Measurements from ENCODE around the gene ADGRB2. TPM values are rescaled to one million over a fixed set of nuclear protein-coding genes. Genes with fewer than 3 reads are reported as not detected.

ADGRB2 gene
- total RNA-seq, 2 experiments from 2014 or later = 0.54 to 0.56 TPM

DNA sequence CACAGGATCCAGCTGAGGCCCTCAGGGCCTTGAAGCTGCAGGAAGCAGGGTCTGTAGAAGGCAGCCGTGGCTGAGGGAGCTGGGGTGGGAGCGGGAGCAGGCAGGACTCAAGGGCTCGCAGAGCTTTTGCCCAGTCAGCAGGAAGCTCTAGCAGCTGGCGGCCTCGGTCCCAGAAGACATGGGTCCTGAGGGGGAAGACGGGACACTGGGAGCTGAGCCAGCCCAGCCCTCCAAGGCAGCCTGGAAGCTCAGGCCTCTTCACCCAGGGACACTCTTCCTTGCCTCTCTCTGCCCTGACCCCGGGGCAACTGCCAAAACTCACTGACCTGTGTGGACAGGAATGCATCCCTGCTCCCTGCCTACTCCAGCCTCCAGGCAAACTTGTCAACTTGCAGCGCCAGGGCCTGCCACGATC, 8.9 kb downstream of the ADGRB2 start:
- POLR2A ChIA-PET = no interaction called here
- no peak for TF ChIP-seq CTCF (IDR thresholded peaks at IDR 0.05)
- ATAC-seq (no peak), DNase-seq (no peak)
- H3K4me1 Mint-ChIP-seq (ENCODE audit: low read depth) = peaks cover 23% of the 10 kb centered on the region
- no peak overlapping the region for H3K27ac Mint-ChIP-seq
- CTCF ChIA-PET = no interaction called here
- peaks cover 2% of the 10 kb centered on the region for H3K27me3 Mint-ChIP-seq
- intact Hi-C loops (cut with micrococcal nuclease) = no loop called here
- no peaks in the 10 kb centered on the region for H3K9me3 Mint-ChIP-seq
- no peaks in the 10 kb centered on the region for H3K36me3 Mint-ChIP-seq (ENCODE audit: low read depth)
- H3K4me3 Mint-ChIP-seq = no peak overlapping the region

DNA sequence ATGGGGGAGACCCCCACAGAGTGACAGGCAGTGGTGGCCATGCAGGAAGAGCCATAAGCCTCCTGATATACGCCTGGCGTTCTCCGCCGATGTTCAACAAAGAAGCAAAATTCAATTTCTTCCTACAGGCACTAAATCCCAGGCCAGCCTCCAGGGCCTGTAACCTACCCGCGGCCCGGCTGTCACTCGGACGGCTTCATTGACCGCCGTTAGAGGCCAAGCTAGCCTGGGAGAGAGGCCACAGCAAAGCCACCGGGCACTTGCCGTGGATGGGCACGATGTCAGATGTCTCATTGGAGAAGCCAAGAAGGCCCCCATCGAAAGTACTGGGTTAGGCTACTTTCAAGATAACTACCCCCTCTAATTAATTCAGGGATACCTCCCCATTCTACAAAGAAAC, 9.7 kb downstream of the ADGRB2 start:
- H3K27ac Mint-ChIP-seq = no peak overlapping the region
- ChIA-PET CTCF (interaction anchor here (1.8 kb wide), 1 partner anchor 9 kb away, joined by 7 read pairs; no protein-coding TSS in a partner anchor), POLR2A (no interaction called here)
- intact Hi-C loops (cut with micrococcal nuclease) = no loop called here
- no peak for TF ChIP-seq CTCF (IDR thresholded peaks at IDR 0.05)
- H3K4me3 Mint-ChIP-seq = no peak overlapping the region
- H3K9me3 Mint-ChIP-seq = no peaks in the 10 kb centered on the region
- peaks cover 23% of the 10 kb centered on the region for H3K4me1 Mint-ChIP-seq (ENCODE audit: low read depth)
- no peaks in the 10 kb centered on the region for H3K36me3 Mint-ChIP-seq (ENCODE audit: low read depth)
- ATAC-seq = no peak
- no peak for DNase-seq
- H3K27me3 Mint-ChIP-seq = peaks cover 2% of the 10 kb centered on the region

GRCh38 chr1:31753707-31754349, 10.3 kb downstream of the ADGRB2 start:
- CTCF ChIA-PET = interaction anchor here (1.8 kb wide), 1 partner anchor 8 kb away, joined by 7 read pairs; no protein-coding TSS in a partner anchor

DNA sequence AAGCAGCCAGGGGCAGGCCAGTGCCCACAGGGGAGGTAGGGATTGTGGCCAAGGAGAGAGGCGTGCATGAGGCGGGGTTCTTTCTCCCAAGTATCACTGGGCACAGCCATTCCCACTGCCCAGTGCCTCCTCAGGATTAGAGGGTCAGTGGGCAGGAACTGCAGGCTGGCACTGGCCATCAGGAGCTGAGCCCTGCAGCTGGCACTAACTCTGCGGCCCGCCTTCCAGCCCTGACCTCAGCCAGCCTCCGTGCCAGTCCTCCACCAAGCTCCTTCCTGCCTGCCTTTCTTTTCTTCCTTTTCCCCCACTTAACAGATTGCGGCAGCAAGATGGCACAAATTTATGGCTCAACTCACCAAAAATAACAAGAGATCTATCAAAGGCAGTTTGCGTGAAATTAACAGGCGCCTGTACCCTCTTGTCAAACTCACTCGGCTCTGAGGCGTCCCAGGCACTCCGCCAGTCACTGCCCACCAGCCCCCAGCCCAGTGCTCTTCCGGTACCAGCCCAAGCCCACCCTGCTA, 11.1 kb downstream of the ADGRB2 start:
- Mint-ChIP-seq H3K4me3 (no peak overlapping the region), H3K27ac (peak overlapping the region; percentile 17), H3K27me3 (peaks cover 2% of the 10 kb centered on the region), H3K36me3 (ENCODE audit: low read depth) (no peaks in the 10 kb centered on the region), H3K9me3 (no peaks in the 10 kb centered on the region), H3K4me1 (ENCODE audit: low read depth) (peaks cover 23% of the 10 kb centered on the region)
- DNase-seq (no peak), ATAC-seq (no peak)
- TF ChIP-seq CTCF (IDR thresholded peaks at IDR 0.05) = no peak
- intact Hi-C loops (cut with micrococcal nuclease) = no loop called here
- CTCF ChIA-PET = interaction anchor here (1.8 to 3.2 kb wide), 2 partner anchors 8 to 11 kb away, joined by 7 to 15 read pairs; partner anchors contain the start of gene ADGRB2
- POLR2A ChIA-PET = interaction anchor here (1.5 kb wide), 1 partner anchor 10 kb away, joined by 4 read pairs; no protein-coding TSS in a partner anchor

More at GRCh38 chr1:31753707-31754349, 10.3 kb downstream of the ADGRB2 start:
- DNase-seq (no peak), ATAC-seq (no peak)
- Mint-ChIP-seq H3K27ac (no peak overlapping the region), H3K27me3 (peaks cover 2% of the 10 kb centered on the region), H3K4me1 (ENCODE audit: low read depth) (peaks cover 23% of the 10 kb centered on the region), H3K36me3 (ENCODE audit: low read depth) (no peaks in the 10 kb centered on the region), H3K9me3 (no peaks in the 10 kb centered on the region), H3K4me3 (no peak overlapping the region)
- TF ChIP-seq CTCF (IDR thresholded peaks at IDR 0.05) = no peak
- intact Hi-C loops (cut with micrococcal nuclease) = no loop called here
- POLR2A ChIA-PET = interaction anchor here (1.5 kb wide), 1 partner anchor 9 kb away, joined by 4 read pairs; no protein-coding TSS in a partner anchor

GRCh38 chr1:31752258-31752657, 11.9 kb downstream of the ADGRB2 start:
- TF ChIP-seq CTCF (IDR thresholded peaks at IDR 0.05) = no peak
- Mint-ChIP-seq H3K27ac (peak overlapping the region; percentile 50), H3K36me3 (ENCODE audit: low read depth) (no peaks in the 10 kb centered on the region), H3K9me3 (no peaks in the 10 kb centered on the region), H3K4me1 (ENCODE audit: low read depth) (peaks cover 25% of the 10 kb centered on the region), H3K27me3 (peaks cover 2% of the 10 kb centered on the region), H3K4me3 (no peak overlapping the region)
- CTCF ChIA-PET = interaction anchor here (3.2 kb wide), 1 partner anchor 11 kb away, joined by 15 read pairs; the partner anchor contains the start of gene ADGRB2
- POLR2A ChIA-PET = interaction anchor here (1.3 kb wide), 1 partner anchor 14 kb away, joined by 4 read pairs; no protein-coding TSS in a partner anchor
- DNase-seq (peak; percentile 42), ATAC-seq (peak; percentile 38)
- intact Hi-C loops (cut with micrococcal nuclease) = no loop called here
